NCI-H2081 treated with DMSO at 0.1 percent for 48 hours (cell line): Measurements from ENCODE around the gene COL23A1.

ENCODE experiments used
- DNase-seq: peaks from one replicate; lab custom pipeline; 2025; lab: John Stamatoyannopoulos, UW

COL23A1 gene

GRCh38 chr5:178391480-178391879 lies 198.7 kb downstream of the COL23A1 start:
- DNase-seq = no peak

- DNase-seq = no peak
Measured at GRCh38 chr5:178389796-178390195, 200.4 kb downstream of the COL23A1 start.

GRCh38 chr5:178389026-178389729 lies 201.0 kb downstream of the COL23A1 start:
- DNase-seq = no peak

- DNase-seq = no peak
Measured at GRCh38 chr5:178388386-178389025, 201.7 kb downstream of the COL23A1 start.

- DNase-seq = no peak
Measured at GRCh38 chr5:178387856-178388190, 202.4 kb downstream of the COL23A1 start.

GRCh38 chr5:178387061-178387855 lies 202.9 kb downstream of the COL23A1 start:
- no peak for DNase-seq

GRCh38 chr5:178386336-178386931 lies 203.8 kb downstream of the COL23A1 start:
- no peak for DNase-seq

GRCh38 chr5:178385496-178385890 lies 204.7 kb downstream of the COL23A1 start:
- no peak for DNase-seq

- no peak for DNase-seq
Measured at GRCh38 chr5:178384816-178385495, 205.2 kb downstream of the COL23A1 start.

GRCh38 chr5:178383919-178384815 lies 206.0 kb downstream of the COL23A1 start:
- DNase-seq = no peak

- no peak for DNase-seq
Measured at GRCh38 chr5:178383301-178383918, 206.8 kb downstream of the COL23A1 start.

- no peak for DNase-seq
Measured at GRCh38 chr5:178382754-178383164, 207.4 kb downstream of the COL23A1 start.

- DNase-seq = no peak
Measured at GRCh38 chr5:178381921-178382695, 208.1 kb downstream of the COL23A1 start.

GRCh38 chr5:178381206-178381605 lies 209.0 kb downstream of the COL23A1 start:
- DNase-seq = no peak

- no peak for DNase-seq
Measured at GRCh38 chr5:178380541-178381074, 209.6 kb downstream of the COL23A1 start.

- no peak for DNase-seq
Measured at GRCh38 chr5:178380086-178380485, 210.1 kb downstream of the COL23A1 start.

GRCh38 chr5:178378527-178379484 lies 211.4 kb downstream of the COL23A1 start:
- no peak for DNase-seq

- no peak for DNase-seq
Measured at GRCh38 chr5:178377583-178378270, 212.5 kb downstream of the COL23A1 start.
